Panc1 (cell line): ENCODE results near the gene MINAR1. TPM values are rescaled to one million over a fixed set of nuclear protein-coding genes. Genes with fewer than 3 reads are reported as not detected.

Experiments
- ATAC-seq: fragments of 200-7000 bp; cut with Tn5 transposase; 2 replicates; pipeline ENCODE4 v1.9.1; 2020; ENCODE audit warnings: mild to moderate bottlenecking, moderate library complexity
- BruUV-seq: library from RNA; stranded (reverse); fragments of 400-500 nt; replicated peaks from 2 replicates; lab custom pipeline; 2021; lab: Mats Ljungman, UMichigan
- CTCF ChIA-PET: fragments of 300-600 bp; sonication (Branson Sonifier 250); formaldehyde crosslinking; loops from one replicate; lab custom pipeline; 2022; ENCODE audit warnings: antibody characterized with exemption; lab: Charles Lee
- POLR2A ChIA-PET: fragments of 300-600 bp; sonication (Branson Sonifier 250); formaldehyde crosslinking; loops from one replicate; lab custom pipeline; 2022; ENCODE audit warnings: antibody characterized with exemption; lab: Charles Lee
- DNase-seq: peaks from one replicate; pipeline ENCODE4 v3.0.0-alpha.2; 2010; ENCODE audit warnings: low read depth, low spot score
- H3K27ac ChIP-seq: 2 replicates; pipeline ENCODE4 v1.5.1; 2011; ENCODE audit warnings: mild to moderate bottlenecking, low read length, inconsistent platforms
- H3K27me3 ChIP-seq: fragments of 200-500 bp; sonication (Bioruptor generic); 2 replicates; pipeline ENCODE4 v1.6.0; 2014; ENCODE audit warnings: low read length, inconsistent platforms; ENCODE audit not compliant: control insufficient read depth, insufficient read depth
- H3K36me3 ChIP-seq: fragments of 200-500 bp; sonication (Bioruptor generic); 2 replicates; pipeline ENCODE4 v1.5.1; 2014; ENCODE audit warnings: inconsistent platforms, mild to moderate bottlenecking, low read length, moderate library complexity; ENCODE audit not compliant: control insufficient read depth, insufficient read depth
- H3K4me1 ChIP-seq: 2 replicates; pipeline ENCODE4 v1.5.1; 2011; ENCODE audit warnings: inconsistent platforms, mild to moderate bottlenecking, low read length, moderate library complexity; ENCODE audit not compliant: control insufficient read depth, insufficient read depth
- H3K4me3 ChIP-seq, 2 experiments: 2 replicates each; pipeline ENCODE4 v1.5.1; 2011 to 2012; ENCODE audit warnings: low read depth in 2 of 2, low read length in 2 of 2, mild to moderate bottlenecking in 2 of 2, inconsistent platforms in 1 of 2, moderate library complexity in 1 of 2
- H3K9me3 ChIP-seq: fragments of 200-500 bp; sonication (Bioruptor generic); 2 replicates; pipeline ENCODE4 v1.5.1; 2014; ENCODE audit warnings: low read depth, mild to moderate bottlenecking, inconsistent platforms, low read length, moderate library complexity; ENCODE audit not compliant: control insufficient read depth, insufficient read depth
- CTCF ChIP-seq: fragments of 450-650 bp; IDR thresholded peaks from 2 replicates; pipeline ENCODE4 v1.5.1; 2017; ENCODE audit warnings: mild to moderate bottlenecking
- POLR2AphosphoS5 ChIP-seq: IDR thresholded peaks from 2 replicates; pipeline ENCODE4 v1.6.1; 2012; ENCODE audit warnings: mild to moderate bottlenecking, low read depth, low read length, moderate library complexity
- REST ChIP-seq, 2 experiments: IDR thresholded peaks; 2 replicates each; pipeline ENCODE4 v1.6.1; 2011 to 2012; ENCODE audit warnings: low read depth in 2 of 2, control low read depth in 1 of 2, low read length in 1 of 2, mild to moderate bottlenecking in 1 of 2, moderate library complexity in 1 of 2; ENCODE audit not compliant: insufficient read depth in 1 of 2
- SIN3A ChIP-seq: IDR thresholded peaks from 2 replicates; pipeline ENCODE4 v1.6.1; 2012; ENCODE audit warnings: low read depth, mild to moderate bottlenecking, low read length, moderate library complexity, borderline replicate concordance; ENCODE audit not compliant: insufficient read depth
- TCF7L2 ChIP-seq: IDR thresholded peaks from 2 replicates; pipeline ENCODE4 v1.6.1; 2011; ENCODE audit warnings: mild to moderate bottlenecking, low read depth, low read length, inconsistent platforms
- in situ Hi-C: cut with HindIII; loops from 2 replicates; pipeline ENCODE4 v1.10.0; 2016; ENCODE audit warnings: low sequenced_read_pairs, low pct_unique_long_range_greater_than_20kb
- intact Hi-C: fragments of 100-400 bp; cut with micrococcal nuclease; formaldehyde crosslinking; loops from one replicate; pipeline ENCODE4 v1.10.0; 2022; ENCODE audit not compliant: unreplicated experiment
- total RNA-seq: library from RNA; stranded (reverse); gene quantifications from one replicate; pipeline ENCODE4 v1.2.1, GENCODE V29; 2021; ENCODE audit not compliant: unreplicated experiment

Gene MINAR1
- total RNA-seq, 1 experiment from 2014 or later: 0.62 TPM

- no peak for TF ChIP-seq POLR2AphosphoS5
- TF ChIP-seq TCF7L2: no peak
- TF ChIP-seq REST (IDR thresholded peaks at IDR 0.05; ENCODE audit: insufficient read depth in 1 of 2, low read depth in 2 of 2, low read length in 1 of 2): no peak
- TF ChIP-seq SIN3A: no peak
- no peak for TF ChIP-seq CTCF
Measured at GRCh38 chr15:79454063-79454462, 21.9 kb downstream of the MINAR1 start.

GRCh38 chr15:79455361-79455760, 23.2 kb downstream of the MINAR1 start:
- H3K27ac ChIP-seq: no peak overlapping the region
- intact Hi-C loops (no loop called here), in situ Hi-C loops (no loop called here)
- H3K4me3 ChIP-seq: no peak overlapping the region
- H3K27me3 ChIP-seq: peaks cover 3% of the 10 kb centered on the region
- CTCF ChIA-PET: no interaction called here
- DNase-seq (no peak), ATAC-seq (no peak)
- no peaks in the 10 kb centered on the region for H3K36me3 ChIP-seq
- no peak for TF ChIP-seq CTCF
- TF ChIP-seq SIN3A: no peak
- no peak for TF ChIP-seq REST (IDR thresholded peaks at IDR 0.05; ENCODE audit: insufficient read depth in 1 of 2, low read depth in 2 of 2, low read length in 1 of 2)
- no peak for TF ChIP-seq TCF7L2
- TF ChIP-seq POLR2AphosphoS5: no peak
- no peaks in the 10 kb centered on the region for H3K9me3 ChIP-seq
- POLR2A ChIA-PET: interaction anchor here (0.5 kb wide), 1 partner anchor 11 kb away, joined by 3 read pairs; no protein-coding TSS in a partner anchor
- no TSS peak for BruUV-seq
- no peaks in the 10 kb centered on the region for H3K4me1 ChIP-seq

More at GRCh38 chr15:79454063-79454462, 21.9 kb downstream of the MINAR1 start:
- DNase-seq (no peak), ATAC-seq (no peak)
- H3K27me3 ChIP-seq: peaks cover 7% of the 10 kb centered on the region
- H3K36me3 ChIP-seq: no peaks in the 10 kb centered on the region
- H3K4me1 ChIP-seq: no peaks in the 10 kb centered on the region
- ChIA-PET POLR2A (no interaction called here), CTCF (no interaction called here)
- H3K4me3 ChIP-seq: no peak overlapping the region
- in situ Hi-C loops: no loop called here
- H3K9me3 ChIP-seq: no peaks in the 10 kb centered on the region
- no TSS peak for BruUV-seq
- intact Hi-C loops: no loop called here
- H3K27ac ChIP-seq: no peak overlapping the region
